HG03103 (cell line): ENCODE results near the gene PIK3C2G.
"Not testable (repeated sequence)": the region's sequence is repeated elsewhere in the genome, so short reads cannot be mapped to it uniquely, and the experiment has no call there.

Source experiments
- ATAC-seq: cut with Tn5 transposase; IDR thresholded peaks from one replicate; pipeline ENCODE4 v1.9.1; 2021; ENCODE audit warnings: low read depth; ENCODE audit not compliant: unreplicated experiment

Gene PIK3C2G

DNA sequence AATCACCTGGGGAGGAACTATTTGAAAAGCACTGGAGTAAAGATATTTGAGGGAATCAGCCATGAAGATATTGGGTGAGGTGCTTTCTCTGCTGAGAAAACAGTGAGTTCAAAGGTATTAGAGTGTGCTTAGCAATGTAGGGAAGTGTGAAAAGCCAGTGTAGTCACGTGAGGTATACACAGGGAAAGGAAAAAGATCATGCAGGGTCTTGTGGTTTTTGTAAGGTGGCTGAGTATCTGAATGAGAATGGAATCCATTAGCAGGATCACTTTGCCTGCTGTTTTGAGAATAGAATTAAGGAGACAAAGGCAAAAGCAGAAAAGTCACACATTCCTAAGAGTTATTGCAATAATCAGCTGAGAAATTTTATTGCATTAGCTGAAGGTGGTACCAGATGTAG is 193.0 kb downstream of the PIK3C2G start:
- no peak for ATAC-seq

DNA sequence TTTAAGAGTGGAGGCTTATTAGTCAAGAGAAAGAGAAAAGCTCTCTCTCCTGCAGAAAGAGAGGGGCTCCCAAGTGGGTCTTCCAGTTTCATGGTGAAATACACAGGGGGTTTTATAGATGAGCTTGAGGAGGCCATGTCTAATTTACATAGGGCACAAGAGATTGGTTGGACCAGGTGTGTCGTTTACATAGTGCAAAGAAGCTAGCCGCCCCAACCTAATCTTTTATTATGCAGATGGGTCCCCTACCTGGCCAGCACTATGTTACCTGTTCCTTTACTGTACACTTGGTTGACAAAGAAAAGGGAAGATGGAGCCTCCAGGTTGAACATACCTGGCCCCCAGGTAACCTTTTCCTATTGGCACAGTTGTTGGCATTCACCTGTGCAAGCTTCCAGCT is 195.0 kb downstream of the PIK3C2G start:
- no peak for ATAC-seq

DNA sequence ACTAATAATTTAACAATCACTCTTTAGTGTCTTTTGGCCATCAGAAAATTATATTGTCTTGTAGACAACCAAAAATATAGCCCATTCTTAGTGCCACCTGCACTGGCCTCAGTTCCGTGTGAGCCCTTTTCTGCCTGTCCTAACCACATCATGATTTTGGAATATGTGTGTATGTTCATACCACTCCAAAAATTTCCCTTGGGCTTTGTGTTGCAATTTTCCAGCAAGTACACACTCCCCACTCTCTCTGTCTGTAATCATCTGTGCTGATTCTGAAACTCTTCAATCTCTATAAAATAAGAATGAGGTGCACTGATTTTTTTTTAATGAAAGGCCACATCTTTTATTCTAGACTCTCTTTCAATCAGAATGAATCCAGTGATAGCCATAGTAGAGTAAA is 196.0 kb downstream of the PIK3C2G start:
- ATAC-seq: no peak

DNA sequence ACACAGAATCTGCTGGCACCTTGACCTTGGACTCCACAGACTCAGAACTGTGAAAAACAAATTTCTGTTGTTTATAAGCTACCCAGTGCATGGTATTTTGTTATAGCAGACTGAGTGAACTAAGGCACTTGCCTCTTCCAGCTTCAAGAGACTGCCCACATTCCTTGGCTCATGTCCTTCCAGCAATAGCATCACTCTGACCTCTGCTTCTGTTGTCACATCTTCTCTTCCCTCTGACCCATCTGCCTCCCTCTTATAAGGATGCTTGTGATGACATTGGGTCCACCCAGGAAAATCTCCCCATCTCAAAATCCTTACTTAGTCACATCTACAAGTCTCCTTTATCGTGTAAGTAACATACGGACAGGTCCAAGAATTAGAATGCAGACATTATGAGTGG is 200.4 kb downstream of the PIK3C2G start:
- ATAC-seq: no peak

DNA sequence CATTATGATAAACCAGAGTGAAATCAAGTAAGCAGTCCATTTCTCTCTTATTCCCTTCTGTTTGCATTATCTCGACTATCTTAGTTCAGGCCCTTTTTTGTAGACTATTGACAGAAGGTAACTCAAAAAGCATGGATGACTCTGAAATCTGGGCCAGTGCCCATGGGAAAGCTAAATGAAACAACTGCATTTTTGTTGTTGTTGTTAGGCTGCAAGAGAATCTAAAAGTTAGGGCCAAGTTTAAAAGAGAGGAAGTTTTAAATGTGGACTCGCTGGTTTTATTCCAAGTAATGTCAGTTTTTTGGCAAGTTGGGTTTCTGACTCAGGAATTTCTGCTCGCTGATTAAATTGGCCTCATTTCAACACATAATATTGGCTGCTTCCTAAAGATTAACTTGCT is 201.1 kb downstream of the PIK3C2G start:
- no peak for ATAC-seq

DNA sequence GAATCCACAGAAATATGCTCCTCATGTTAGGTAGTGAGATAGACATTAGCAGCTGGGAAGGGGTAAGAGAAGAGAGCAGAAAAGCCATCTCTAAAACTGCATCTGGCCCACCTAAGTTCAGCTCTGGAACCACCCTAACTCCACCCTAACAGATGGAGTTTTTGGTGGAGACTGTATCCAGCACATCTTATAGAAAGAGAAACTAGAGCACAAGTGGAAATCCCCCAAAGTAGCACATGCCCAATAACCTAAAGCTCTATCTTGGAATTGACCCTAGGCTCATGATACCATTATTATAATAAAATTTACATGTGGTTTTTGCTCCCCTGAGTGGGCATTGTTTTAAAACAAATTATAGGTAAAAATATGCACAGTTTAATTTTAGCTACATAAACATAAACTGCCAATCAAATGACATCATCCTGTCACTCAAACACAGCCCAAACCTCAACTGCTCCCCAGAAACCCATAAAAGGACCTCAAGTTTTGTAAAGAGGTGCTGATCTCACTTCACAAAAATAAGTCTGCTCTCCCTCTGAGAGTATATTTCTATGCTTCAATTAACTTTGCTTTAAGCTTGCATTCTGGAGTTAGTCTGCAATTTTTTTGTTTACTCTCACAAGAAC is 206.4 kb downstream of the PIK3C2G start:
- no peak for ATAC-seq

DNA sequence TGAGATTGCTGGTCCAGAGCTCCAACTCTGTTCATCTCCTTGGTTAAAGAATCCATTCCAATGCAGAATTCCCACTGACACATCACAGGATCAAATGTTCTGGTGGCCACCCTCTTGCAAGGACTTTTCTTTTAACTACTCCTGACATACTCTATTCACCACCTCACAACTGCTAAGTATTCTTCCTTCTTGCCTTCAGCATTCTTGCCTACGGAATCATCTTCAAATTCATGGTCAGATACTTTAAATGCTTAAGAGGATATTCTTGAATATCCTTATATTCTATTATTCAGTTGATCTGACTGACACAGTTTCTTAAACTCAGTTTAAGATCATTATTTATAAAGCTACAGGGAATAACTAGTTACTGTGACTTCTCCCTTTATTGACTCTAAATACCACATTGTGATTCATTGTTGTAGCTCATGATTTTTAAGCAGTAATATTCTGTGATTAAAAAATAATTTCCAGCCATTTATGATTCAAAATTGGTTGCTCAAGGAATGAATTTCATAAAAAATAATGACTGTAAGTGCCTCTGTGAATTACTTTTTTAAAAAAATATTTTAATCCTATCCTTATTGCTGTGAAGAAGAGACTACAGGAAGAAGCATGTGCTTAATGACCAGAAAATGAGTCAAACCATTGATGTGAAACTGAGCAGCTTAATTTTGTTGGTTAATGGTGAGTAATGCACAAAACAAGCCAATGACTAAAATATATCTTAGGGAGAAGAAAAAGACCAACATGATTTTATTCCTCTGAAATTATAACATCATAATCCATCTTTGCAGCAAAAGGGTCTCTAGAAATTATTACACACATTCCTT is 207.1 kb downstream of the PIK3C2G start:
- ATAC-seq: no peak

DNA sequence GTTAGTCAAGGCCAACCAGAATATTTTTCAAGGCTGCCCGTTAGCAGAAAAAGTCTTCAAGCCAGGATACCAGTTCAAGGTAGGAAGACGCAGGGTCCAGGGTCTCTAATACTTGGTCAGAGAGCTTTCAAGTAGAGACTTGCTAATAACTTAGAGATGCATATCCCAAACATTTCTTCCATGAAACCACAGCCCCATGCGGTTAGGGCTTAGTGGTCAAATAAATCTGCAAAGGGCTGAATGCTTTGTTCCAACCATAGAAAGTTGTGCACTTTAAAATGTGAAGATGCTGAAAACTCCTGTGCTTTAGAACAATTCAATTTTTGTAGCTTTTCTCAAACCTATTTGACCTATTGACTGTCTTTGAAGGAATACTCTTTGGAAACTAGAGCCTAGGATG is 208.9 kb downstream of the PIK3C2G start:
- ATAC-seq: no peak

DNA sequence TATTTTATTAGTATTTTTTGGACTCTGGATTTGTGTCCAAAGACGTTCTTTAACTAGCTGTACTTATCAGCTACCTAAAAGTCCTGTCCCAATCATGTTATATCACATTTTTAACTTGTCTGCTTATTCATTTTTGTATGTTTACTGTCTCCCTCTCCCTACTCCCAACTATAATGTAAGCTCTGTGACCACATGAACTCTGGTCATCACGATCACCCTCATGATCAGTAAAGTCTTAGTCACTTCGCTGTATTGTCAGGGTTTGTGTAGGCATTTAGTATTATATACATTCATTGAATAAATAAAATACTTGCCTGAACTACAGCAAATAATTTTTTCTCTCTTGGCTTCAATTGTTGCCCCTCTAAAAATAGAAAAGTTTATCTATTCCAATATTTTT is 211.0 kb downstream of the PIK3C2G start:
- no peak for ATAC-seq

DNA sequence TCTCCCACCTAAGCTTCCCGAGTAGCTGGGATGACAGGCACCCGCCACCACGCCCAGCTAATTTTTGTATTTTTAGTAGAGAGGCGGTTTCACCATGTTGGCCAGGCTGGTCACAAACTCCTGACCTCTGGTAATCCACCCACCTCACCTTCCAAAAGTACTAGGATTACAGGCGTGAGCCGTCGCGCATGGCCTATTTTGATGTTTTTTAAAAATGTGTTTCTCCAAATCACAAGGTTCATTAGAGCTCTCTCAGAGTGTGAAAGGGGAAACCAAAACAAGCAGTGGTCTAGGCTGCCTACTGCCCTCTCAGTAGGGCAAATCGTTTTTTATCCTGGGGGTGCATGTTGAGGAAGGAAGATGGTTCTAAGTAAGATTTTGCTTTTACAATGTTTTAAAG is 211.5 kb downstream of the PIK3C2G start:
- no peak for ATAC-seq

DNA sequence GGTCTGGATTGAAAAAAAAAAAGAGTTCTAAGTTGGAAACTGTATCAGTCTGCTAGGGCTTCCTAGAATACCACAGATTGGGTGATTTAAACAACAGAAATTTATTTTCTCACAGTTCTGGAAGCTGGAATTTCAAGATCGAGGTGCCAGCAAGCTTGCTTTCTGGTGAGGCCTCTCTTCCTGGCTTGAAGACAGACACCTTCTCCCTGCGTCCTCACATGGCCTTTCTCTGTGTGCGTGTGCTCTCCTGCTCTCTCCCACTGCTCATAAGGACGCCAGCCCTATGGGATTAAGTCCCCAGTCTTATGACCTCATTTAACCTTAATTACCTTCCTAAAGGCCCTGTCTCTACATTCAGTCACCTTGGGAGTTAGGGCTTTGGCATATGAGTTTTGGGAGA is 215.5 kb downstream of the PIK3C2G start:
- no peak for ATAC-seq

DNA sequence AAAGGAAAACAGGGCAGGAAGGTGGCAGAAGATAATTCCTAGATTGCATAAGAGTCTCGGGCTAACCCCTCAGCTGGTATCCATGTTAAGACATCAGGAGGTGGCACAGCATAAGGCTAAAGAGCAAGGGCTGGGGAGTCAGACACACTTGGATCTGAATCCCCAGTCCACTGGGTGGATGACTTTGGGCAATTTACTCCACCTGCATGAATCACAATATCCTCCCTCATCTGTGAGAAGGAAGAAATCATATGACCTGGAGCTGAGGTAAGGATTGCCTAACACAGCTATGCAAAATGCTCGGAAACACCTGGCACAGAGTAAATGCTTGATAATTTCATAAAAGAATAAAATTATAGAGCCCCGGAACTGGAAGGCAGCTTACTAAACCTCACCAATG is 217.9 kb downstream of the PIK3C2G start:
- no peak for ATAC-seq

DNA sequence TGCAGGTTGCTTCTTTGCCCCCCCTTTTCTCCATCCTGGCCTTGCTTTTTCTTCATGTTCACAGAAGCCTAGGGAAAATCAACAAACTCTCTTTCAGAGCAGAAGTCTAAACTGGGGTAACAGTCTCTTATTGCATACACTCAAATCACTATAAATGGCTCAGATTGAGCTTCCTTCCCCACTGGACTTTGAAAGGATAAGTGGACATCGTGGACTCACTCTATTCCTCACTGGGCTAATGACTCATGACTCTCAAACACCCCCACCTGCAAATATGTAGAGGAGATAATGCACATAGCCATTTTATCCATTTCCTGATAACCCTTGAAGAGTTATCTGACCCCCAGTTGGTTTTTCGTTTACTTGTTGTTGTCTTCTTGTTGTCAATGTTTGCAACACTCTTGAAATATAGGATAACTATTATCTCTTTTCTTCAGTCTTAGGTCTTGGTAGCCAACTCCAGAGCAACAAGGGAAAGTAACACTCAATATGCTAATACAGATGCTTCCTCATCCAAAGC is 221.3 kb downstream of the PIK3C2G start:
- ATAC-seq: no peak

DNA sequence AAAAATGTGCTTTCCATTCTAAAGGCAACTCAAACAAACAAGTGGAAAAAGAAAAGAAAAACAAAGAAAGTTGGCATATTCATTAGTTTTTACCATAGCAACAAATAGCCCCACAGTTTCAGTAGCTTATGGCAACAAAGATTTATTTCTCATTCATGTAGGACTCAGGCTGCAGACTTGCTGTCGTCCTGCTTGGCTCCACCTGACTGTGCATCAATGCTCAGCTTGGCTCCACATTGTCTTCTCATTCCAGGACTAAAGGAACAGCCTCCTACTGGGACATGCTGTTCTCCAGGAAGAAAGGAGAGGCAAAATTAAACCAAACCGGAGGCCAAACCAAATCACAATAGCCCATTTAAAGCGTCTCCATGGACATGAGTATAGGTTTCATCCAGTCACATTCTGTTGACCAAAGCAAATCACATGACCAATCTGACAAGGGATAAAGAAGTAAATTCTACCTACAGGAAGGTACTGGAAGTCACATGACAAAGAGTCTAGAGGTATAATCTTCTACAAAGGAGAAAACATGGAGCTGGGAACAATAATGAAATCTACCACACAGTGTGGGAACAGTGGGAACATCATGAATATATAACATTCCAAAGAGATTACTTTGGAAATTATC is 222.5 kb downstream of the PIK3C2G start:
- ATAC-seq: no peak

DNA sequence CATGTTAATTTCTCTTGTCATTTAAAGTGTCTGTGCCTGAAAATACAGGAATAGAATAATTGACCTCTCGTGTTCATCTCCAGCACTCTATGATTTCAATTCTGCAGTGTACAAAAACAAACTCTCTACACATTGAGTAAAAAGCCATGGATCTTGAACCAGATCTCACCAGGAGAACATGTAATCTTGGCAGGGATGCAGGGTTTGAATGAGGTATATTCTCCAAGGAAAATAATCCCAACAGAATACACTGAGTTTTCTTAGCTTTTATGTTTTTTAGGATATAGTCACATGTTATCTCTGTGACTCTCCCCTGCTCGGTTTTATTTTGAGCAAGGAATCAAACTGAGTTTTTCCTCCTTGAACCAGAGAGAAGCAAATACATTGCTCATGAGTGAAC is 224.7 kb downstream of the PIK3C2G start:
- no peak for ATAC-seq

DNA sequence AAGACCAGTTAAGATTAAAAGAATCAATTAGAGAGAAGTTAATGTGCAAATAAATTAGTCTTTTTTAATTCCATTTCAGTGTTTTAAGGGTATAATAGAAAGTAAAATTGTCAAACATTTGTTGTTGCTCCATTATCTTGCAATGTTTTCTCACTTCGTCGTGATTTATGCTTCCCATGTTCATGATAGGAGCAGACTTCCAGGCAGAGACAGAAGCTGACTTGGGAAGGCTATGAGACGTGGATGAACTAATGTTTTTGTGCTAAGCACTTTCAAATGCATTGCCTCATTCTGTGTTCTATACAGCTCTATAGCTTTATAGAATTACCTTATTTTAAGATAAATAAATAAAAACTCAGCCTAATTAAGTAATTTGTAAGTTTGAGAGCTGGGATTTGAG is 226.2 kb downstream of the PIK3C2G start:
- no peak for ATAC-seq

DNA sequence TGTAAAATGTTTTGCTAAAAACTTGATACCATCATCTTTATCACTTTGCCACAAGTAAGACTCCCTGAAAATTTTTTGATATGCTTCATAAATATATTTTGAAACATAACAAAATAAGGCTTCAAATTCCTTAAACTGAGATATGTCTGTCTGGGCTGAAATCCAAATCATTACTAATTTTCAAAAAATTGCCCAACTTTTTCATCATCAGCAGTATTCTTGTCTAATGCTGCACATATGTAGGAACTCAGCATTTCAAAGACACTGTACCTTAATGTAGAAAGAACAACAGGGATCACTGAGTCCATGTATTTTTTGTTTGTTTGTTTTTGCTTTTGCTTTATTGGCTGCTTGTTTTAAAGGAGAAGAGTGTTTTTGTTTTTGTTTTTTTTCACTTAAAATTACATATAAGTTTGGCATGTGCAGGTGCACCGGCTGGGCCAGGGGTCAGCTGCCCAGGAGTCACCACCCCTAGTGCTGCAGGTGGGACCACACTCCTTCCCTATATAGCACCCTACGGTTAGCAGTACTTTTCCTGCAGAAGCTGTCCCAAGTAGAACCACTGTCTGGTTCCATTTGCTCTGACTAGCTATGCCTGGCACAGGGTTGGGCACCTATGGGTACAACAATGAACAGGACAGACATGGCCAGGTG is 231.2 kb downstream of the PIK3C2G start:
- no peak for ATAC-seq

DNA sequence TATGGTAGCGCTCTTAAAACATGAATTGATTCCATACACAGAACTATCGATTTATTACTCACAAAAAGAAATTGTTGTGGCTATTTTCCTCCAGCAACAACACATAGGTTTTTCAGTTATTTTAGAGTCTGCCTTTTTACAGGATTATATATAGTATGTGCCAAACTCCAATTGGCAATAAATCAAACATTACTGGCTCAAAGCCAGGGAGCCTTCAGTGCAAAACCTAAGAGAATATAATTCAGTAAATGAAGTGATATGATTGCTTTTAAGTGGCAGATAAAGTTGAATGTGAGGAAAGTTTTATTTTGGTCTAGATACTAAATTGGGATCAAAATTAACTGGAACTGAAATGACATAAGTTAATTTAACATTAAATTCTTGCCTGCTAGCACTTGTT is 234.8 kb downstream of the PIK3C2G start:
- ATAC-seq: no peak

DNA sequence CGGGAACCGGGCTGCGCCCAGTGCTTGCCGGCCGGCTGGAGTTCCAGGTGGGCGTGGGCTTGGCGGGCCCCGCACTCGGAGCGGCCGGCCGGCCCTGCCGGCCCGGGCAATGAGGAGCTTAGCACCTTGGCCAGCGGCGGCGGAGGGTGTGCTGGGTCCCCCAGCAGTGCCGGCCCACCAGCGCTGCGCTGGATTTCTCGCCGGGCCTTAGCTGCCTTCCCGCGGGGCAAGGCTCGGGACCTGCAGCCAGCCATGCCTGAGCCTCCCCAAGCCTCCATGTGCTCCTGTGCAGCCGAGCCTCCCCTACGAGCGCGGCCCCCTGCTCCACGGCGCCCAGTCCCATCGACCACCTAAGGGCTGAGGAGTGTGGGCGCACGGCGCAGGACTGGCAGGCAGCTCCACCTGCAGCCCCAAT is 238.8 kb downstream of the PIK3C2G start:
- not testable (repeated sequence) for ATAC-seq

DNA sequence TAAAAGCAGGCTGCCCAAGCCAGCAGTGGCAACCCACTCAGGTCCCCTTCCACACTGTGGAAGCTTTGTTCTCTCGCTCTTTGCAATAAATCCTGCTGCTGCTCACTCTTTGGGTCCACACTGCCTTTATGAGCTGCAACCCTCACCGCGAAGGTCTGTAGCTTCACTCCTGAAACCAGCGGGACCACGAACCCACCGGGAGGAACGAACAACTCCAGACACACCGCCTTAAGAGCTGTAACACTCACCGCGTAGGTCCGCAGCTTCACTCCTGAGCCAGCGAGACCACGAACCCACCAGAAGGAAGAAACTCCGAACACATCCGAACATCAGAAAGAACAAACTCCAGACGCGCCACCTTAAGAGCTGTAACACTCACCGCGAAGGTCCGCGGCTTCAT is 239.4 kb downstream of the PIK3C2G start:
- ATAC-seq: not testable (repeated sequence)

DNA sequence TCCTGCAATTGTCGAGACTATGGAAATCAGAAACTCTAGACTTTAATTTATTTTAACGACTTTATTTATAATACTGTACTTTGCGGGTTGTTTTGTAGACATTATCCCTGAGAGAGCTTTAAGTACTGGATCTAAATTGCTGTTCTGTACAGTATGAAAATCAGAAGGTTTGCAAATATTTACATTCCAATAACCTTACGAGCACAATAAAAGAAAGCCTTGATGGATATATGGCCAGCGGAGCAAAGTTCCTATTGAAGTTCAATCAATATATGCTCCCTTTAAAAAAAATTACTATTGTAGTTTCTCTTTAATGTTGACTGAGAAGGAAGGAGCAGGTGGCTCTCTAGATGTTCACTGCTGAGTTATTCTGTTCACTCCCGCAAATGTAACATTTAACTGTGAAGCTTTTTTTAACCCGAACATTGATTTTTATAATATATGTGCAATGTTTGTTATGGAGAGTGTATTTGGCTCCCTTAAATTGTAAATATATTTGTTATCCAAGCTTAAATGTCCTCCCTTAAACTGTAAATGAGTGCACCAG is 241.2 kb downstream of the PIK3C2G start:
- ATAC-seq: no peak
